AG10803 (cell line): ENCODE measurements around the gene S100PBP.

Source experiments
- DNase-seq: peaks from one replicate; pipeline ENCODE4 v3.0.0; 2010; ENCODE audit warnings: low read depth
- H3K4me3 ChIP-seq: 2 replicates; pipeline ENCODE4 v1.5.1; 2011; ENCODE audit warnings: mild to moderate bottlenecking, low read length, control low read depth
- TF ChIP-seq, protein P1 (sequence below): conservative IDR thresholded peaks from 2 replicates; pipeline ENCODE4 v1.5.1; 2011; ENCODE audit warnings: mild to moderate bottlenecking, low read length, control low read depth, inconsistent platforms

Gene S100PBP

DNA sequence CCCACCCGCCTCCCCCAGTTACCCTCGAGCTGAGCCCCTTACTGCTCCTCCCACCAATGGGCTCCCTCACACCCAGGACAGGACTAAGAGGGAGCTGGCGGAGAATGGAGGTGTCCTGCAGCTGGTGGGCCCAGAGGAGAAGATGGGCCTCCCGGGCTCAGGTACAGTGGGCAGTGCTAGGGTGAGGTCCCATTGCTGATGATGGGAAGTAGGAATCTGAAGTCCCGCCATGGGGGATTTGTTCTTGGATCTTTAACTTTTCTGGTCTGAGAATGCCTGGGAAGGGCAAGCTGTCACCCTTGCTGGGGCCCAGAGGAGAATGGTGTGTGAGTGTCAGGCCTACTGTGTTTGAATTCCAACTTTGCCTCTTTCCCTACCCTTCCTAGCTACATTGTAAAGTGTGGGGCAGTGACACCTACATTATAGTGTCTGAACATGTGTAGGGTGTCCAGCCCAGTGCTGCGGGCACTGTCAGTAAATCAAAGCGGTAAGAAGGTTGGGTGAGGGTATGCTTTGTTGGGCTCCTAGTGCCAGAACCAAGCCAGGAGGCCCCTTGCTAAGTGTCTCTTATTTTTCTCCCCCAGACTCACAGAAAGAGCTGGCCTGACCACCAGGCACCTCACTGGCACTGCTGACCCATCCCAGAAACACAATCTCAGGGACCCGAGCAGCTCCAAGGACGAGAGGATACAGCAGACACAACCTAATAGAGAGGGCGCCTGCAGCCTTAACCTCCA, 45.0 kb upstream of the S100PBP start:
- H3K4me3 ChIP-seq, result no peak overlapping the region
- no peak for DNase-seq
- TF ChIP-seq, protein P1, sequence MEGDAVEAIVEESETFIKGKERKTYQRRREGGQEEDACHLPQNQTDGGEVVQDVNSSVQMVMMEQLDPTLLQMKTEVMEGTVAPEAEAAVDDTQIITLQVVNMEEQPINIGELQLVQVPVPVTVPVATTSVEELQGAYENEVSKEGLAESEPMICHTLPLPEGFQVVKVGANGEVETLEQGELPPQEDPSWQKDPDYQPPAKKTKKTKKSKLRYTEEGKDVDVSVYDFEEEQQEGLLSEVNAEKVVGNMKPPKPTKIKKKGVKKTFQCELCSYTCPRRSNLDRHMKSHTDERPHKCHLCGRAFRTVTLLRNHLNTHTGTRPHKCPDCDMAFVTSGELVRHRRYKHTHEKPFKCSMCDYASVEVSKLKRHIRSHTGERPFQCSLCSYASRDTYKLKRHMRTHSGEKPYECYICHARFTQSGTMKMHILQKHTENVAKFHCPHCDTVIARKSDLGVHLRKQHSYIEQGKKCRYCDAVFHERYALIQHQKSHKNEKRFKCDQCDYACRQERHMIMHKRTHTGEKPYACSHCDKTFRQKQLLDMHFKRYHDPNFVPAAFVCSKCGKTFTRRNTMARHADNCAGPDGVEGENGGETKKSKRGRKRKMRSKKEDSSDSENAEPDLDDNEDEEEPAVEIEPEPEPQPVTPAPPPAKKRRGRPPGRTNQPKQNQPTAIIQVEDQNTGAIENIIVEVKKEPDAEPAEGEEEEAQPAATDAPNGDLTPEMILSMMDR, result no peak

DNA sequence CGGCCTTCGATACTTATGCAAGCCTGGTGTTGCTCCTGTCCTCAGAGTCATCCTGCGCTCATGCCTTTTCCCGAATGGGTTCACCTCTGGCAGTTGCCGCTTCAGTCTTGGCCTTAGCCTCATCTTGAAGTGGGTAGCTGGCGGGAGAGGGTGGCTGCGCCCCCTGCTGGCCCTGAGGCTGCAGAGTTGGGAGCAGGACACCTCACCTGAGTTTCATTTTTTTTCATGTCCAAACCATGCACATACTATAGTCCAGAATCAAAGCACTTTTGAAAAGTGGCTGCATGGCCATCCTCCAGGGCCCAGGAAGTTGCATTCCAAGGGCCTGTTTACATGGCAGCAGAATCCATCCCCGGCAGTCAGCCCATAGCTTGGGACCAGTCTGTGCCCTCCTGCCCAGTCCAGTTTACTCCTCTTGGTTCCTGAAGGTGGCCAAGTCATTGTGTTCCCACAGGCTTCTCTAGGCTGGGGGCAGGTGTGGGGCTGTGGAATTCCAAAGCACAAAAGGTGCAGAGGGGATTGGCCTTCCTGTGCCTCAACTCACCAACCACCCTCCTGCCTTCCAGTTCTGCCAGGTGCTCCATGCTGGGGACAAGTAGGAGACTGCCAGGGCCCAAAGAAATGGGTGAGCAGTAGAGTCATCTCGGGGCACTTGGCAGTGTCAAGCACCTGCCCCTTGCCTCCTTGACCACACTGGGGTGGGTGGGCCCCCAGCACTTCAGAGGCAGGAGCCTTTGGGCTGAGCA, 44.3 kb upstream of the S100PBP start:
- TF ChIP-seq, protein P1, result peak; percentile 86
- no peak overlapping the region for H3K4me3 ChIP-seq
- peak; percentile 72 for DNase-seq

DNA sequence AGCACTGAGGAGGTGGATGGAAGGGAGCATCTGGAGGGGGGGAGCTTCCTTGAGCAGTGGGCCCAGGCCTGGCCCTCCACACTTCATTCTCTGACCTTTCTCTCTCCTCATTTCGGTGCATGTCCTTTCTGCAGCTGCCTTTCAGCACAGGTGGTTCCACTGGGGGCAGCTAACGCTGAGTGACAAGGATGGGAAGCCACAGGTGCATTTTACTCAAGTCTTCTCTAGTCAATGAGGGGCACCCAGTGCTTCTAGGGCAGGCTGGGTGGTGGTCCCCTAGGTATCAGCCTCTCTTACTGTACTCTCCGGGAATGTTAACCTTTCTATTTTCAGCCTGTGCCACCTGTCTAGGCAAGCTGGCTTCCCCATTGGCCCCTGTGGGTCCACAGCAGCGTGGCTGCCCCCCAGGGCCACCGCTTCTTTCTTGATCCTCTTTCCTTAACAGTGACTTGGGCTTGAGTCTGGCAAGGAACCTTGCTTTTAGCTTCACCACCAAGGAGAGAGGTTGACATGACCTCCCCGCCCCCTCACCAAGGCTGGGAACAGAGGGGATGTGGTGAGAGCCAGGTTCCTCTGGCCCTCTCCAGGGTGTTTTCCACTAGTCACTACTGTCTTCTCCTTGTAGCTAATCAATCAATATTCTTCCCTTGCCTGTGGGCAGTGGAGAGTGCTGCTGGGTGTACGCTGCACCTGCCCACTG, 43.5 kb upstream of the S100PBP start:
- no peak overlapping the region for H3K4me3 ChIP-seq
- DNase-seq, result no peak
- TF ChIP-seq, protein P1, result no peak

DNA sequence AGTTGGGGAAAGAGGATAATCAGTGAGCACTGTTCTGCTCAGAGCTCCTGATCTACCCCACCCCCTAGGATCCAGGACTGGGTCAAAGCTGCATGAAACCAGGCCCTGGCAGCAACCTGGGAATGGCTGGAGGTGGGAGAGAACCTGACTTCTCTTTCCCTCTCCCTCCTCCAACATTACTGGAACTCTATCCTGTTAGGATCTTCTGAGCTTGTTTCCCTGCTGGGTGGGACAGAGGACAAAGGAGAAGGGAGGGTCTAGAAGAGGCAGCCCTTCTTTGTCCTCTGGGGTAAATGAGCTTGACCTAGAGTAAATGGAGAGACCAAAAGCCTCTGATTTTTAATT, 43.0 kb upstream of the S100PBP start:
- H3K4me3 ChIP-seq, result no peak overlapping the region
- TF ChIP-seq, protein P1, result no peak
- DNase-seq, result no peak

DNA sequence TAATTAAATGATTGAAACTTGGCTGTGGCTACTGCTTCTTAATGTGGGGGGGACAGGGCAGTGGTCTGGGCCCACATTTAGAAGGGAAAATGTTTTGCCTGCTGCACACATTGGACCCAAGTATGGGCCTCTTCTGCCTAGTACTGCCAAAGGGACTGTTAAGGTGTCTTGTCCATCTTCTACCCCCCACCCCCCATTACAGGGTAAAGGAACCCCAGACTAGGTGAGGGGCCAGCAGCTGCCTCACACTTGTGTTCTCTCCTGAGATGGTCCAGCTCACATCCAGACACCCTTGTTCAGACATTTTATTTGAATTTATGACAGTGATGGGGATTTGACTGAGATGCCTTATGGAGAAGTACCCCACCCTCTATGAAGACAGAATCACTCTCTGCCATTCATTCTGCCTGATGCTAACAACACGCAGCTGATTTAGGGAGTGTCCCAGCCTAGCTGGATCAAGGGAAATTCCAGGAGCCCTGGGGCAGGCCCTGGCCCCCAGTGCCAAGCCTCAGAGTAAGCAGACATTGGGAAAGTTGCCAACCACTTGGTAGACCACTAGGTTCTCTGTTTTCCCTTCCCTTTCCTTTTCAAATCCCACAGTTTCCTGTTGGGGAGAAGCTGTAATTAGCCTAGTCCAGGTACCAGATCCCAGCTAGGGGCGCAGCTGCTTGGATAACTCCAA, 42.4 kb upstream of the S100PBP start:
- DNase-seq, result peak; percentile 66
- H3K4me3 ChIP-seq, result no peak overlapping the region
- TF ChIP-seq, protein P1, result no peak

DNA sequence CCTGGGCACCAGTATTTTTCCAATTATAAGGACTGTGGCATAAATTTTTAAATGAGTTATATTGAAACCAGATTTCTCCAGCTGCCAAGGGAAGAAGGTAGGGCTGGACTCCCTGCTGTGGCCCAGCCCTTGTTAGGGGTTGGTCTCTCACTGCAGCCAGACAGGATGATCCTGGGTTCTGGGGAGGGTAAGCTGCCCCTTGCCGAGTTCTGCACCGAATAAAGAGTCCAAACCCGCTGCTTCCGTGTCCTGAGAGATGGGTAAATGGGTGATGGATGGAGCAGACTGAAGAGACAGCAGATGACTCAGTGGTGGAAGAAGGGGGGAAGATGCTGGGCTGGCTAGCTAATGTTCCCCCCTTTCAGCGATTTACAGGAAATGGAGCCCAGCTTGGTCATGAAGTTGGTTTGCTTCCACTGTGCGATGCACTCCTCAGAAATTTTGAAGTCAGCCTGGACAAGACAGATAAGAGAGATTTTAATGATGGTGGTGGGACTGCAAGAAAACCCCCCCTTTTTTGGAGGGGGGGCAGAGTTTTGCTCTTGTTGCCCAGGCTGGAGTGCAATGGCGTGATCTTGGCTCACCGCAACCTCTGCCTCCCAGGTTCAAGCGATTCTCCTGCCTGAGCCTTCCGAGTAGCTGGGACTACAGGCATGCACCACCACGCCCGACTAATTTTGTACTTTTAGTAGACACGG, 41.7 kb upstream of the S100PBP start:
- TF ChIP-seq, protein P1, result no peak
- no peak overlapping the region for H3K4me3 ChIP-seq
- DNase-seq, result peak; percentile 64
